Retina (tissue), 1 donor: ENCODE data around the gene LFNG.
"Not testable (repeated sequence)": the region's sequence is repeated elsewhere in the genome, so short reads cannot be mapped to it uniquely, and the experiment has no call there.

ENCODE experiments used
- DNase-seq: peaks from one replicate; pipeline ENCODE4 v3.0.0-alpha.2; 2016

LFNG gene

GRCh38 chr7:2530994-2531795 is 11.6 kb downstream of the LFNG start:
- peak; percentile 63 for DNase-seq

- DNase-seq: not testable (repeated sequence)
These were observed 12.2 kb downstream of the LFNG start for GRCh38 chr7:2531796-2532110.

DNA sequence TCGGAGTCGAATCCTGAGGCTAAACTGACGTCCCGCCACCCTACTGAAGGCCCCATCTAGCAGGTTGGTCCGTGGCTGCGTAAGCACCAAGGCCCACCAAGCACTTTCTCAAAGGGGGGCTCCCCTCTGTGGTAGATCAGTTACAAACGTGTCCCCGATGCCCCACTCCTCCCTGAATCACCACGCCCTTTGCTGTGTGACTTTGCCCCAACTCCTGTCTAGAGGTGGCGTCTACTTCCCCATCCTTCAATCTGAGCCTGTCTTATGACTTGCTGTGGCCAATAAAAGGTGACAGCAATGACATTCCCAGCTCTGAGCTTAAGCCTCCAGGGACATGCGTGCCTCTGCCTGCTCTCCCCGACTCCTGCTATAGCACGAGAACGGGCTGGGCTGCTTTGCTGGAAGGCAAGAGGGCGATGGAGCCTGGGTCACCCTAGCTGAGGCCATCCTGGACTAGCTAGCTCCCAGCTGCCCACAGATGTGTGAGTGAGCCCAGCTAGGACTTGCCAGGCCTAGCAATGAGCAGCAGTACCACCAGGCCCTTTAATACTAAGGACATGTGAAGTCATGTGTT is 12.7 kb downstream of the LFNG start:
- not testable (repeated sequence) for DNase-seq

DNA sequence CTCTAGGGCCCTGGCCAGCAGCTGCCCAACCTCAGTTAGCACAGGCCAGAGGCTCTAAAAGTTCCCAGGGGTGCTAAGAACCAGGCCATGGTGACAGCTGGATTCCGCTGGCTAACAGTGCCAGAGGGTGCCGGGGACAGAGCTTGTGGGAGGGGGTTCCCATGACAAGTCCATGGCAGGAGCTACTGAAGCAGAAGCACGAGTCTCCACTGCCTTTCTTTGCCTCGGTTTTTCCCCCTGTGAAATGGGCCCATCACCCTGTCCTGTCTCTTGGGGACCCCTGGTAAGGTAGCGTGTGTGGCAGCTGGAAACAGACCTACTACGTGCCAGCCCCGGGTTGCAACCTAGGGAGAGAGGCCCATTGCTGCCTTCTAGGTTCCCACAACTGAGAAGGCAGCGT is 13.2 kb downstream of the LFNG start:
- DNase-seq: not testable (repeated sequence)

GRCh38 chr7:2533566-2533965 is 14.0 kb downstream of the LFNG start:
- not testable (repeated sequence) for DNase-seq

DNA sequence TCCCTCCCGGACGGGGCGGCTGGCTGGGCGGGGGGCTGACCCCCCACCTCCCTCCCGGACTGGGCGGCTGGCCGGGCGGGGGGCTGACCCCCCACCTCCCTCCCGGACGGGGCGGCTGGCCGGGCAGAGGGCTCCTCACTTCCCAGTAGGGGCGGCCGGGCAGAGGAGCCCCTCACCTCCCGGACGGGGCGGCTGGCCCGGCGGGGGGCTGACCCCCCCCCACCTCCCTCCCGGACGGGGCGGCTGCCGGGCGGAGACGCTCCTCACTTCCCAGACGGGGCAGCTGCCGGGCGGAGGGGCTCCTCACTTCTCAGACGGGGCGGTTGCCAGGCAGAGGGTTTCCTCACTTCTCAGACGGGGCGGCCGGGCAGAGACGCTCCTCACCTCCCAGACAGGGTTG is 14.6 kb downstream of the LFNG start:
- DNase-seq: not testable (repeated sequence)

GRCh38 chr7:2535872-2536627 is 16.5 kb downstream of the LFNG start:
- DNase-seq: not testable (repeated sequence)

- DNase-seq: no peak
These were observed 18.6 kb downstream of the LFNG start for GRCh38 chr7:2537981-2538851.

DNA sequence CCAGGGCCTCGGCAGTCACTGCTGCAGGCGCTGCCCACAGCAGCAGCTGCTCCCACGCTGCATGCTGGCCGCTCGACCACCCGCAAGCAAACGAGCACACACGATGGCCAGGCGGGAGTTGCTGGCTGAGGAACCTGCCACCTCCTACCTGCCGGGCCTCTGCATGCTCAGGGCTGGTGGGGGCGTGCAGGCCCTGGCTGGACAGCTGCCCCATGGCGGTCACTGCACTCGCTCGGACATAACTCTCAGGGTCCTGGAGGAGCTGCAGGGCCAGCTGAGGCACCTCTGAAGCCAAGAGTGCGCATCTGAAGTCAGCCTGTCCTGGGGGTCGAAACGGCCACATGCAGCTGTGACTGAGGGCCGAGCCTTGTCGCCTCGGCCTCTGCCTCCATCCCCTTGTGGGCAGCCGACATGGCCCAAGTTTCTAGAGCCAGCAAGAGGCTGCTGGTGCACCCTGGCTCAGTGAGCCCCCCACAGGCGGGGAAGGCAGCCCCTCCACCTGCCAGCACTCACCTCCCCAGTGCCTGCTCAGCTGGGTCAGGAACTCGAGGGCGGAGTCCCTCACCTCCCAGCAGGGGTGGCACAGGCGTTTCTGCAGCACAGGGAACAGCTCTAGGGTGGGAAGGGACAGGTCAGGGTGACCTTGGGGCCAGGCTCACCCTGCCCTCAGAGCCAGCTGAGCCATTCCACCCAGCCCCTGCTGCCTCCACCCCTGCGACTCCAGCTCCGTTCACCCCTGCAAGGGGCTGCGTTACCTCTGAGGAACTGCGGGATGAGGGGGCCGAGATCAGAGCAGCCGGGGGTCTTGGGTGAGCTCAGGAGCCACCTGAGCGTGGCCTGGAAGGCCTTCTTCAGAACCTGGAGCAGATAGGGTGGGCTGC is 19.7 kb downstream of the LFNG start:
- DNase-seq: no peak

GRCh38 chr7:2540133-2540532 is 20.6 kb downstream of the LFNG start:
- no peak for DNase-seq

DNA sequence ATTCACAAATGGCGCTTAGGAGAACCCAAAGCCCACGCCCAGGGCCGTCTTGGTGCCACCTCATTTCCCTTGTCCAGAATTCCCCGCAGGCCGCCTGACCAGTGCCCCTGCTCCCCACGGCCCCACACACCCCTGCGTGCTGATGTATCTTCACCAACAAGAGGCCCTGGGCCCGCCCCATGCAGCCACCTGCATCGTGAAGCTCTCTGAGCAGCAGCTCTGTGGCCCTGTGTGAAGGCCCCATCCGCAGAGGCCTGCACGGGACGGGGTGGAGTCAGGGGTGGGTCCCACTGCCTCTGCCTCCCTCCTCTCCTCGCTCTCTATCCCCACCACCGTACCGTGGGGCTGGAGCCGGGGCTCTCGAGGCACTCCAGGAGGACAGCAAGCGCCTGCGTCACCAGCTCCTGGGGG is 21.1 kb downstream of the LFNG start:
- no peak for DNase-seq

GRCh38 chr7:2541291-2542010 is 21.9 kb downstream of the LFNG start:
- DNase-seq: no peak

DNA sequence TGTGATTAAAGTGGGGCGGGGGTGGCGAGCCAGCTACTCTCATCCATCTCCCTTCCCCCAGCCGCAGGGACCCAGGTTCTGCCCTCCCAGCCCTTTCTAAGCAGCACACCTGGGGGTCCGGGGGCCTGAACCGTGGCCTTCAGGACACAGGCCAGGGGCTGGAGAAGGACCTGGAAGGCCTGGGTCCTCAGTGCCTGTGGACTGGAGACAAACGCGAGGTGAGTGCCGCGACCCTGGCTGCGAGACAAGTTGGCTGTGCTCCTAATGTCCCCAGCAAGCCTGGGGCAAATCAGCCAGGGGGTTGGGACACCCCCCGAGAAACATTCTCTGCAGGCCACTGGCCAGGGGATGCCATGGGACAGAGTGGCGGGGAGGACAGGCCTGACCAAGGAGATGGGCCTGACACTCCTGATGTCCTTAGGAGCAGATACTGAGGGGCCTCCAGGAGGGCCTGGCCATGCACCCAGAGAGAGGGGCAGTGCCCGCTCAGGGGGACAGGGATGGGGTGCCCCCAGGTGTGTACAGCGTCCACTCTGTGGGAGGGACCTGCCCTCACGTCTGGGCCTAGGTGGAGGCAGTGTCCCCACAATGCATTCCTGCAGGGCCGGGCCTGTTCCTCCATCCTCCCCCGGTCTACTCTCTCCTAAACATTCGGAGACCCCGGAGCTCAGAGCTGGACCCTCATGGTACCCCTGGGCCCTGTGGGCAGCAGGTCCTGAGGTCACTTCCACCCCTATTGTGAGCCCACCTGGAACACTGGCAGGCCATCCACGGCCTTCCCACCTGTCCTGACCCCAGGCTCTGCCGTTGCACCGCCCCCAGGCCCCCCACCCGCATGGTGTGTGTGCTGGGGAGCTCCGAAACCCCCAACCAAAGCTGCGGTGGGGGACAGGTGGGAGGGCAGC is 22.7 kb downstream of the LFNG start:
- DNase-seq: no peak

- DNase-seq: no peak
These were observed 23.6 kb downstream of the LFNG start for GRCh38 chr7:2542916-2543871.

GRCh38 chr7:2544541-2545188 is 25.1 kb downstream of the LFNG start:
- DNase-seq: no peak

DNA sequence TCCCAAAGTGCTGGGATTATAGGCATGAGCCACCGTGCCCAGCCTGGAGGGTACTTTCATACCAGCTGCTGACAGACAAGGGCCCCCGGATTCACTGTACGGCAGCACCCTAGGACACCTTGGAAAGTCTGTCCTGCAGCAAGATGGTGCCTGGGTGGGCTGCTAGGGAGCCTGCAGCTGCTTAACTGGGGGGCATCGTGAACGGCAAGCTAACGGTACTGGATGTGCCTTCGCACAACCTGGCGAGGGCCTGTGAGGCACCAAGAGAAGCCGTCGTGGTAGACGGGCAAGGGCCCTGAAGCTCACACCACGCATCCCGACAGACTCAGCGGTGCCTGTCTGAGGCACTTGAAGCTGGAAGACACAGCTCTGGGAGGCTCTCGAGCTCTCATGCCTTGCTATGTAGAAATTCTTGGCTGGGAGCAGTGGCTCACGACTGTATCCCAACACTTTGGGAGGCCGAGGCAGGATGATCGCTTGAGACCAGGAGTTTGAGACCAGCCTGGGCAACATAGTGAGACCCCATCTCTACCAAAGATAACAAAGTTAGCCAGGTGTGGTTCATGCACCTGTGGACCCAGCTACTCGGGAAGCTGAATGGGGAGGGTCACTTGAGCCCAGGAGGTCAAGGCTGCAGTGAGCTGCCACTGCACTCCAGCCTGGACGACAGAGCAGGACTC is 26.3 kb downstream of the LFNG start:
- no peak for DNase-seq

GRCh38 chr7:2546776-2547586 is 27.4 kb downstream of the LFNG start:
- no peak for DNase-seq
